Activated T-cell treated with anti-CD3 and anti-CD28 coated beads, Interleukin-2, amount 50 U/mL, for 1 hour (primary cell): ENCODE measurements around the gene NEXMIF.
"Not testable (repeated sequence)": the region's sequence is repeated elsewhere in the genome, so short reads cannot be mapped to it uniquely, and the experiment has no call there.

Experiments
- DNase-seq: peaks from one replicate; pipeline ENCODE4 v3.0.0-alpha.2; 2020

The NEXMIF gene

GRCh38 chrX:74925225-74926088 lies at the start of gene NEXMIF:
Gene NEXMIF (minus strand): TSS chrX:74925452.
- no peak for DNase-seq

- DNase-seq: not testable (repeated sequence)
Measured at GRCh38 chrX:74961962-74962361, 36.7 kb upstream of the NEXMIF start.

- no peak for DNase-seq
Measured at GRCh38 chrX:74949717-74950116, 24.5 kb upstream of the NEXMIF start.

- DNase-seq: no peak
Measured at GRCh38 chrX:74940414-74940813, 15.2 kb upstream of the NEXMIF start.

- DNase-seq: no peak
Measured at GRCh38 chrX:74931214-74931613, 6.0 kb upstream of the NEXMIF start.

- peak; percentile 51 for DNase-seq
Measured at GRCh38 chrX:74924449-74925224, 615 bp downstream of the NEXMIF start.

GRCh38 chrX:74923942-74924448 lies 1.3 kb downstream of the NEXMIF start:
- no peak for DNase-seq

- no peak for DNase-seq
Measured at GRCh38 chrX:74922922-74923543, 2.2 kb downstream of the NEXMIF start.

GRCh38 chrX:74911494-74911893 lies 13.8 kb downstream of the NEXMIF start:
- DNase-seq: no peak

GRCh38 chrX:74906417-74906816 lies 18.8 kb downstream of the NEXMIF start:
- DNase-seq: no peak

- no peak for DNase-seq
Measured at GRCh38 chrX:74902806-74903205, 22.4 kb downstream of the NEXMIF start.

GRCh38 chrX:74892561-74892960 lies 32.7 kb downstream of the NEXMIF start:
- DNase-seq: no peak

GRCh38 chrX:74890676-74891430 lies 34.4 kb downstream of the NEXMIF start:
- no peak for DNase-seq

- DNase-seq: not testable (repeated sequence)
Measured at GRCh38 chrX:74882383-74882782, 42.9 kb downstream of the NEXMIF start.

- no peak for DNase-seq
Measured at GRCh38 chrX:74865725-74866124, 59.5 kb downstream of the NEXMIF start.

GRCh38 chrX:74853255-74853654 lies 72.0 kb downstream of the NEXMIF start:
- no peak for DNase-seq

- no peak for DNase-seq
Measured at GRCh38 chrX:74835566-74835965, 89.7 kb downstream of the NEXMIF start.

GRCh38 chrX:74819797-74820196 lies 105.5 kb downstream of the NEXMIF start:
- DNase-seq: not testable (repeated sequence)

- DNase-seq: no peak
Measured at GRCh38 chrX:74814681-74815080, 110.6 kb downstream of the NEXMIF start.

- DNase-seq: no peak
Measured at GRCh38 chrX:74804574-74804973, 120.7 kb downstream of the NEXMIF start.

GRCh38 chrX:74800062-74800461 lies 125.2 kb downstream of the NEXMIF start:
- no peak for DNase-seq

GRCh38 chrX:74797338-74797887 lies 127.8 kb downstream of the NEXMIF start:
- DNase-seq: no peak
